Measurements from ENCODE around the gene MYOM3. TPM values are rescaled to one million over a fixed set of nuclear protein-coding genes. Genes with fewer than 3 reads are reported as not detected.

MYOM3 gene
- polyA plus RNA-seq, 1 donor (not counting 4 experiments of a cell fraction or from before 2014, with no cell fraction given) = 0.49 TPM

- FAIRE-seq = no peak
- dilution Hi-C loops (cut with MboI; ENCODE audit: extremely low pct_ligation_motif_present, low sequenced_read_pairs) = no loop called here
Measured at GRCh38 chr1:24007079-24007478, 104.9 kb downstream of the MYOM3 start.

More at GRCh38 chr1:24007079-24007478, 104.9 kb downstream of the MYOM3 start:
- Histone ChIP-seq H2AFZ (ENCODE audit: control insufficient read depth, low read length) (no peak overlapping the region), H3K4me2 (ENCODE audit: control insufficient read depth, extremely low read depth, insufficient read depth, low read depth, low read length) (no peak overlapping the region), H3K9me1 (ENCODE audit: control insufficient read depth, extremely low read depth, insufficient read depth, low read length) (no peaks in the 10 kb centered on the region), H3K27me3 (ENCODE audit: control insufficient read depth, extremely low read depth, insufficient read depth, low read length) (no peaks in the 10 kb centered on the region), H4K20me1 (ENCODE audit: control insufficient read depth, extremely low read depth, insufficient read depth, low read length) (no peaks in the 10 kb centered on the region), H3K4me3 (ENCODE audit: control insufficient read depth in 2 of 3, extremely low read depth in 1 of 3, insufficient read depth in 2 of 3, low read depth in 1 of 3, low read length in 3 of 3) (no peak overlapping the region), H3K27ac (ENCODE audit: control insufficient read depth, insufficient read depth, low read length) (no peak overlapping the region), H3K79me2 (ENCODE audit: control insufficient read depth, insufficient read depth, low read length) (no peaks in the 10 kb centered on the region), H3K9me3 (ENCODE audit: control insufficient read depth, low read depth, low read length) (no peaks in the 10 kb centered on the region), H3K4me1 (ENCODE audit: control insufficient read depth, extremely low read depth, insufficient read depth, low read length) (peaks cover 8% of the 10 kb centered on the region), H3K9ac (ENCODE audit: control insufficient read depth, extremely low read depth, insufficient read depth, low read length) (no peak overlapping the region), H3K36me3 (ENCODE audit: control insufficient read depth in 2 of 2, extremely low read depth in 1 of 2, insufficient read depth in 2 of 2, low read length in 2 of 2) (no peaks in the 10 kb centered on the region)
- DNase-seq (ENCODE audit: low read depth, low spot score) = no peak
- TF ChIP-seq EZH2 (IDR thresholded peaks at IDR 0.05; ENCODE audit: low read length) (no peak), CTCF (optimal IDR thresholded peaks at IDR 0.05 in 1 of 3, IDR thresholded peaks at IDR 0.05 in 1 of 3, conservative IDR thresholded peaks at IDR 0.05 in 1 of 3; ENCODE audit: extremely low read depth in 1 of 3, insufficient read depth in 2 of 3, low read length in 3 of 3) (no peak)

Other genes starting within 250 kb of the MYOM3 start
- gene FUCA1, start 243.8 kb downstream of the MYOM3 start, polyA plus RNA-seq = 9.0 to 11.9 TPM (median 10.3 TPM) in 3 replicates
- gene CNR2, start 198.8 kb downstream of the MYOM3 start, polyA plus RNA-seq = not detected in 3 replicates
- 62.7 to 87.1 TPM (median 74.3 TPM) in 3 replicates for gene PNRC2, start 152.3 kb downstream of the MYOM3 start, polyA plus RNA-seq
- gene SRSF10, start 131.8 kb downstream of the MYOM3 start, polyA plus RNA-seq = 68.4 to 116 TPM (median 75.2 TPM) in 3 replicates
- gene IL22RA1, start 31.0 kb upstream of the MYOM3 start, polyA plus RNA-seq = 1.7 to 2.1 TPM (median 1.9 TPM) in 3 replicates
- 2.8 to 3.9 TPM (median 3.4 TPM) in 3 replicates for gene IFNLR1, start 75.2 kb upstream of the MYOM3 start, polyA plus RNA-seq
- 7.7 to 20.5 TPM (median 13.0 TPM) in 3 replicates for gene GRHL3, start 207.2 kb upstream of the MYOM3 start, polyA plus RNA-seq